Body of pancreas (tissue), 4 donors: ENCODE measurements around the gene PDLIM1. TPM values are rescaled to one million over a fixed set of nuclear protein-coding genes. Genes with fewer than 3 reads are reported as not detected.
A peak's percentile ranks its signal among the peaks of the same experiment; 100 is the strongest.

ENCODE experiments used
- ATAC-seq: fragments of 150-250 bp; one replicate; pipeline ENCODE4 v1.9.1; 2016
- DNase-seq, 4 donors: peaks; one replicate each; pipeline ENCODE4 v3.0.0-alpha.2; 2019
- H3K27ac ChIP-seq, 4 donors: fragments of 200-600 bp; sonication (generic); 1 replicate in 3 of 4; 2 replicates in 1 of 4; pipeline versions ENCODE4 v1.5.1 to v1.6.1; 2016 to 2019; ENCODE audit warnings: mild to moderate bottlenecking in 1 of 4, mixed read lengths in 1 of 4, moderate library complexity in 1 of 4
- H3K27me3 ChIP-seq, 2 donors: fragments of 200-600 bp; sonication (generic); one replicate each; pipeline ENCODE4 v1.6.0; 2016; ENCODE audit warnings: mild to moderate bottlenecking in 1 of 2
- H3K36me3 ChIP-seq, 2 donors: fragments of 200-600 bp; sonication (generic); replicated peaks in 1 of 2; 2 replicates each; pipeline ENCODE4 v1.5.1; 2016; ENCODE audit warnings: low read depth in 2 of 2; ENCODE audit not compliant: insufficient read depth in 1 of 2
- H3K4me1 ChIP-seq: fragments of 200-600 bp; sonication (generic); one replicate; pipeline ENCODE4 v1.6.0; 2016
- H3K4me3 ChIP-seq, 2 donors: fragments of 200-600 bp; sonication (generic); 1 replicate in 1 of 2; 2 replicates in 1 of 2; pipeline ENCODE4 v1.5.1; 2016 to 2019
- H3K9me3 ChIP-seq, 3 donors: fragments of 200-600 bp; sonication (generic); 1 replicate in 2 of 3; 2 replicates in 1 of 3; pipeline ENCODE4 v1.5.1; 2016
- POLR2A ChIP-seq, 3 donors: fragments of 450-650 bp; IDR thresholded peaks; one replicate each; pipeline ENCODE4 v1.6.1; 2016; ENCODE audit warnings: antibody characterized with exemption in 3 of 3, mild to moderate bottlenecking in 2 of 3
- WGBS, 2 donors: methylation state at CpG; one replicate each; pipeline ENCODE4 v1.1.5; 2017; 5-methylcytosine and 5-hydroxymethylcytosine counted together
- intact Hi-C: fragments of 100-400 bp; cut with DNase I; formaldehyde crosslinking; loops from one replicate; pipeline ENCODE4 v1.15.1; 2023
- total RNA-seq, 2 donors: library from RNA; depleted of rRNA; stranded (reverse); fragments of >200 nt; gene quantifications; one replicate each; pipeline ENCODE4 v1.1.0, GENCODE V29; 2016
- TF ChIP-seq, protein P1 (sequence below), 7 experiments: fragments of 450-650 bp in 4 of 7; fragments of 200-600 bp in 3 of 7; sonication (generic) in 3 of 7; IDR thresholded peaks; one replicate each; pipeline ENCODE4 v1.5.1; 2016 to 2019; ENCODE audit warnings: antibody characterized with exemption in 7 of 7

PDLIM1 gene
- total RNA-seq, 2 donors from 2014 or later, result 41.5 to 66.2 TPM

DNA sequence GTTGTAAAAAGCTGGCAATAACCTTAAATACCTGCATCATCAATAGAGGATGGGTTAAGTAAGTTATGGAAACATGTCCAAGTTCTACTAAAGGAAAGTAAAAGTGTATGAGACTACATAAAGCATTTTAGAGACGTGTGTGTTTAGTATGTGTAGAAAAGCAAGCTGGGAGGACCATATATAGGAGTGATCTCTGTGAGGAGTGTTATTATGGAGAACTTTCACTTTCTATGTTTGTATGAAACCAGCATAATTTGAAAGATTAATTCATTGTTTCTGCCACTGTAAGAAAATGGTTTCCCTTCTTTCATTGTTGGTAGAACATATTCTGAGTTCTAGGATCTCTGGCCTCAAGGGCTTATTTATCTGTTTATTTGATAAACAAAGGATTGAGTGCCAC lies 19.2 kb upstream of the PDLIM1 start:
- DNase-seq, result no peak
- H3K9me3 ChIP-seq, result no peaks in the 10 kb centered on the region
- no peaks in the 10 kb centered on the region for H3K36me3 ChIP-seq
- H3K4me3 ChIP-seq, result no peak overlapping the region
- WGBS, 2 donors, result 23 to 69% methylated on average over 1 of the region's 1 CpG
- H3K4me1 ChIP-seq, result peaks cover 50% of the 10 kb centered on the region
- no peak for ATAC-seq
- TF ChIP-seq POLR2A (IDR thresholded peaks at IDR 0.05), result no peak
- TF ChIP-seq, protein P1, sequence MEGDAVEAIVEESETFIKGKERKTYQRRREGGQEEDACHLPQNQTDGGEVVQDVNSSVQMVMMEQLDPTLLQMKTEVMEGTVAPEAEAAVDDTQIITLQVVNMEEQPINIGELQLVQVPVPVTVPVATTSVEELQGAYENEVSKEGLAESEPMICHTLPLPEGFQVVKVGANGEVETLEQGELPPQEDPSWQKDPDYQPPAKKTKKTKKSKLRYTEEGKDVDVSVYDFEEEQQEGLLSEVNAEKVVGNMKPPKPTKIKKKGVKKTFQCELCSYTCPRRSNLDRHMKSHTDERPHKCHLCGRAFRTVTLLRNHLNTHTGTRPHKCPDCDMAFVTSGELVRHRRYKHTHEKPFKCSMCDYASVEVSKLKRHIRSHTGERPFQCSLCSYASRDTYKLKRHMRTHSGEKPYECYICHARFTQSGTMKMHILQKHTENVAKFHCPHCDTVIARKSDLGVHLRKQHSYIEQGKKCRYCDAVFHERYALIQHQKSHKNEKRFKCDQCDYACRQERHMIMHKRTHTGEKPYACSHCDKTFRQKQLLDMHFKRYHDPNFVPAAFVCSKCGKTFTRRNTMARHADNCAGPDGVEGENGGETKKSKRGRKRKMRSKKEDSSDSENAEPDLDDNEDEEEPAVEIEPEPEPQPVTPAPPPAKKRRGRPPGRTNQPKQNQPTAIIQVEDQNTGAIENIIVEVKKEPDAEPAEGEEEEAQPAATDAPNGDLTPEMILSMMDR (IDR thresholded peaks at IDR 0.05), result no peak
- H3K27ac ChIP-seq, result peak overlapping the region in 1 of 4 donors; percentile 61
- H3K27me3 ChIP-seq, result no peaks in the 10 kb centered on the region
- intact Hi-C loops, result no loop called here

DNA sequence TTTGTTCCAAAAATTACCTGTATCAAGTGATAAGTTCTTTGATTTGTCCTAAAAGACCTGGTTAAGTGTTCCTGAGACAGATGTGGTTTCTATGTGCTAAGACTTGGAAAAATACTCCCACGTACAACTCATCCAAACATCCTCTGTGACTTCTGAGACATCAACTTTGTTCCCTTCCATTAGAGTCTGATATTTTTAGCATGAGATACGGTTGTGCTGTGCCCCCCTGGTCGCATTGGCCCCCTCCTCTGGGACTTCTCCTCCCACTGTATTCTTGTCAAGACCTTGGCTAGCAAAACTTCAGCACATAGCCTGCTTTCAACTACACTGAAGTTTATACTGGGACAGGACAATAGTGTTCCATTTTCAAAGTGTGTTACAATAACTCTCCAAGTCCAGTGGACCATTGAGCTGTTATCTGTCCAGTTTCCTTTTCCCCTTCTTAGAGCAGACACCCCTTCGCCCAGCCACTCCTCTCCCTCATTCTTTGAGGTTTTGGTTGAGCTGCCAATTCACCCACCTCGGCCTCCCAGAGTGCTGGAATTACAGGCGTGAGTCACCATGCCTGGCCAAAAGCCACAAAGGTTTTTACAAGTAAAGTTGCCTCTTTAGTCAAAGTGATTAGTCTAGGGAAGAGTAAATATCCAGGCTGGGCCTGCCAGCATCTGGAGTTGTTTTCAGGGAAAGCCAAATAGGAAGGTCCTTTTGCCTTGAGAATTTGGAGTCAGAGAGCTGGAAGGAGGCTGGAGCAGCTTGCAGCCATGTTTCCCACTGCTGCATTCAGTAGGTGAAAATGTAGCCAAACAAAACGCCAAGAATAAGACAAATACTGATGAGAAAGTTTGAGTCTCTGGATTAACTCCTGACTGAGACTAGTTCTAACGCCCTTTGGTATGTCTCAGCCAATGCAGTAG lies 17.8 kb upstream of the PDLIM1 start:
- H3K4me1 ChIP-seq, result peaks cover 50% of the 10 kb centered on the region
- DNase-seq (peak; percentile 80 to 92 (median 86)), ATAC-seq (peak; percentile 87)
- H3K36me3 ChIP-seq, result no peaks in the 10 kb centered on the region
- H3K27ac ChIP-seq, result peak overlapping the region; percentile 49 to 82 (median 70)
- no peaks in the 10 kb centered on the region for H3K27me3 ChIP-seq
- peak in 1 of 3 donors; percentile 19 for TF ChIP-seq POLR2A (IDR thresholded peaks at IDR 0.05)
- TF ChIP-seq, protein P1 (IDR thresholded peaks at IDR 0.05), result no peak
- no peaks in the 10 kb centered on the region for H3K9me3 ChIP-seq
- 40 to 53% methylated on average over 8 of the region's 8 CpGs for WGBS, 2 donors
- no peak overlapping the region for H3K4me3 ChIP-seq
- intact Hi-C loops, result no loop called here

DNA sequence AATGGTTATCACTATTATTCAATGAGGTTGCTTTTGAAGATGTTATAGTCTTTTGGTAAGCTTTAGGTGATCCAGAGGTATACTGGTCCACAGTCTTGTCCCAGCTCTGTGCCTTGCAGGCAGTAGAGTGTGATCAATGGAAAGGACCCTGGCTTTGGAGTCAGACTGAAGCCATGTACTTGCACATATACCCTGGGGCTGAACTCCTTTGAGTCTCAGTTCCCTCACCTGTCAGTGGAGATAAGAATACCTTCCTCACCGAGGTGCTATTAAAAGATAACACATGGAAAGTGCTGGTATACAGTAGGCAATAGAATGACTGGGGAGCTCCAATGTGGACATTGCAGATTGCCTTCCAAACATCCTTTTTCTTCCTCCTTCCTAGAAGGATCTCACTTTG lies 16.0 kb upstream of the PDLIM1 start:
- DNase-seq, result no peak
- 48 to 56% methylated on average over 1 of the region's 1 CpG for WGBS, 2 donors
- H3K27ac ChIP-seq, result no peak overlapping the region
- TF ChIP-seq POLR2A (IDR thresholded peaks at IDR 0.05), result no peak
- TF ChIP-seq, protein P1 (IDR thresholded peaks at IDR 0.05), result no peak
- H3K36me3 ChIP-seq, result no peaks in the 10 kb centered on the region
- intact Hi-C loops, result no loop called here
- ATAC-seq, result no peak
- H3K4me1 ChIP-seq, result peaks cover 35% of the 10 kb centered on the region
- no peaks in the 10 kb centered on the region for H3K9me3 ChIP-seq
- no peaks in the 10 kb centered on the region for H3K27me3 ChIP-seq
- no peak overlapping the region for H3K4me3 ChIP-seq

DNA sequence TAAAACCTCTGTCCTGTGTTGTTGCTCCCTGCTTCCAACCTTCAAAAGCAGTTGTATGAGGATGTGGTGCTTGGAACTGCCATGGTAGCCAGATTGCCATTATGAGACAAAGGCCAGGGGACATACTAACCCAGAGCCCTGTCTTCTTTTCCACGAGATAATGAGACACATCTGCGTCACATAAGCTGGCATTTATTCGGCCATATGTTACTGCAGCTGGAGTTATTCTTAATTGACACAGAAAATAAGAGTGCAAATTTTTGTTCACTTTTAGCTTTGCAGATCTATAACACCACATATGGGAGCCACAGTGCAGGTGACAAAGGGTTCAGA lies 15.5 kb upstream of the PDLIM1 start:
- no peak for TF ChIP-seq POLR2A (IDR thresholded peaks at IDR 0.05)
- TF ChIP-seq, protein P1 (IDR thresholded peaks at IDR 0.05), result no peak
- Histone ChIP-seq H3K9me3 (no peaks in the 10 kb centered on the region), H3K27me3 (no peaks in the 10 kb centered on the region), H3K36me3 (no peaks in the 10 kb centered on the region), H3K27ac (no peak overlapping the region), H3K4me3 (no peak overlapping the region), H3K4me1 (peaks cover 34% of the 10 kb centered on the region)
- ATAC-seq (no peak), DNase-seq (no peak)
- intact Hi-C loops, result no loop called here
- 70 to 72% methylated on average over 3 of the region's 3 CpGs for WGBS, 2 donors
